Measurements from ENCODE around the gene RNF157.
"Not testable (repeated sequence)": the region's sequence is repeated elsewhere in the genome, so short reads cannot be mapped to it uniquely, and the experiment has no call there.

RNF157 gene

DNA sequence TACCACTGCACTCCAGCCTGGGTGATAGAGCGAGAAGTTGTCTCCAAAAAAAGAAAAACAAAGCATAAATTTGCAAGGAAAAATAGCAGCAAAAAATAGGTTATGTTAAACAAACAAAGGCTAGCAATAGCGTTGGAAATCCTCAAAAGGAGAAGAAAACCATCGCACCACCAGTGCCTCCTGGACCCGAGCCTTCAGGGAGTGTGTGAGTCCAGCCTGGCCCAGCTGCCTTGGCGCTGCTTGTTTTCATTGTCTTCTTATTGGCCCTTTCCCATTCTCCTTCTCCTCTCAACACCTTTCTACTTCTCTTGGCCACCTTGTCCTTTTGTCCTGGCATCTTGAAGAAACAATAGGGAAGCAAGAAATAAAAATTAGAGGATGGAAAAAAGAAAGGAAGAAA, 20.4 kb upstream of the RNF157 start:
- H3K9ac ChIP-seq (ENCODE audit: low read length) = no peak overlapping the region
- no peak overlapping the region for H3K4me3 ChIP-seq (ENCODE audit: low read length)
- H3K27ac ChIP-seq (ENCODE audit: low read length) = no peak overlapping the region
- no peaks in the 10 kb centered on the region for H3K9me3 ChIP-seq (ENCODE audit: control insufficient read depth, low read depth, low read length)
- no peaks in the 10 kb centered on the region for H3K27me3 ChIP-seq (ENCODE audit: control insufficient read depth, insufficient read depth, low read length)
- H3K36me3 ChIP-seq (ENCODE audit: control insufficient read depth, low read depth, low read length) = no peaks in the 10 kb centered on the region
- H3K4me1 ChIP-seq (ENCODE audit: control insufficient read depth, low read depth, low read length) = peaks cover 4% of the 10 kb centered on the region

DNA sequence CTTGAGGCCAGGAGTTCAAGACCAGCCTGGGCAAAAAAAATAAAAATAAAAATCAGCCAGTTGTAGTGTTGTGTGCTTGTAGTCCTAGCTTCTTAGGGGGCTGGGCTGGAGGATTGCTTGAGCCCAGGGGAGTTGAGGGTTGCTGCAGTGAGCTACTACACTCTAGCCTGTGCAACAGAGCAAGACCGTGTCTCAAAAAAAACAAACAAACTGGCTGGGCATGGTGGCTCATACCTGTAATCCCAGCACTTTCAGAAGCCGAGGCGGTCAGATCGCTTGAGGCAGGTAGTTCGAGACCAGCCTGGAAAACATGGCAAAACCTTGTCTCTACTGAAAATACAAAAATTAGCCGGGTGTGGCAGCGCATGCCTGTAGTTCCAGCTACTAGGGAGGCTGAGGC, 19.9 kb upstream of the RNF157 start:
- Histone ChIP-seq H3K27ac (ENCODE audit: low read length) (no peak overlapping the region), H3K9me3 (ENCODE audit: control insufficient read depth, low read depth, low read length) (no peaks in the 10 kb centered on the region), H3K27me3 (ENCODE audit: control insufficient read depth, insufficient read depth, low read length) (no peaks in the 10 kb centered on the region), H3K36me3 (ENCODE audit: control insufficient read depth, low read depth, low read length) (no peaks in the 10 kb centered on the region), H3K4me1 (ENCODE audit: control insufficient read depth, low read depth, low read length) (peaks cover 4% of the 10 kb centered on the region), H3K4me3 (ENCODE audit: low read length) (no peak overlapping the region), H3K9ac (ENCODE audit: low read length) (no peak overlapping the region)

DNA sequence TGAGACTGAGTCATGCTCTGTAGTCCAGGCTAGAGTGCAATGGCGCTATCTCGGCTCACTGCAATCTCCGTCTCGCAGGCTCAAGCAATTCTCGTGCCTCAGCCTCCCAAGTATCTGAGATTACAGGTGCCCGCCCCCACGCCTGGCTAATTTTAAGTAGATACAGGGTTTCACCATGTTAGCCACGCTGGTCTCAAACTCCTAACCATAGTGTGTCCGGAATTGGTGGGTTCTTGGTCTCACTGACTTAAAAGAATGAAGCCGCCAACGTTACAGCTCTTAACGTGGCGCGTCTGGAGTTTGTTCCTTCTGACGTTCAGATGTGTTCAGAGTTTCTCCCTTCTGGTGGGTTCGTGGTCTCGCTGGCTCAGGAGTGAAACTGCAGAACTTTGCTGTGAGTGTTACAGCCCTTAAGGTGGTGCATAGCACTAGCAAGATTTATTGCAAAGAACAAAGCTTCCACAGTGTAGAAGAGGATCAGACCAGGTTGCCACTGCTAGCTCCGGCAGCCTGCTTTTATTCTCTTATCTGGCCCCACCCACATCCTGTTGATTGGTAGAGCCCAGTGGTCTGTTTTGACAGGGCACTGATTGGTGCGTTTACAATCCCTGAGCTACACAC, 16.2 kb upstream of the RNF157 start:
- H3K4me3 ChIP-seq (ENCODE audit: low read length); H3K9ac ChIP-seq (ENCODE audit: low read length); H3K4me1 ChIP-seq (ENCODE audit: control insufficient read depth, low read depth, low read length); H3K9me3 ChIP-seq (ENCODE audit: control insufficient read depth, low read depth, low read length); H3K36me3 ChIP-seq (ENCODE audit: control insufficient read depth, low read depth, low read length); H3K27ac ChIP-seq (ENCODE audit: low read length); H3K27me3 ChIP-seq (ENCODE audit: control insufficient read depth, insufficient read depth, low read length): not testable (repeated sequence)

DNA sequence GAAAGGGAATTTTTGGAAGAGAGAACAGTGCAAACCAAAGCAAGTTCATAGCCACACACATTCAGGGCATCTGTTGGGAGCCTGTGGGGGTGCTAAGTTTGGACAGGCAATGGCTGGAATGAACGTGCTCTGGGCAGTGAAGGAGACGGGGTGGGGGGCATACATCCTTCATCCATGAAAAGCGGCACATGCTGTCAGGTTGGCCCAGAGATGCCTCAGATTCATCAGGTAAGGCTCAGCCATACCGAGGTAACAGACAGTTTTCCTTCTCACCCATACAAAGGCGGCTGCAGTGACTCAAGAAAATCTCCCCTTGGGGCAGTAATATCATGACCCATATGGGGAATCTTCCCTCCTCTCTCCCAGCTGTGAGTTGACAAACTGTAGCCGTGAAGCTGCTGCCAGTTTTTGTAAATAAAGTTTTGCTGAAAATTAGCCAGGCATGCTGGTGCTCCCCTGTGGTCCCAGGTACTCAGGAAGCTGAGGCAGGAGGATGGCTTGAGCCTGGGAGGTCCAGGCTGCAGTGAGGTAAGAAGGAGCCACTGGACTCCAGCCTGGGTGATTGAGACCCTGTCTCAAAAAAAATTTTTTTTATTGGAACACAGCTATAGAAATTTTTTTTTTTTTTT, 15.6 kb upstream of the RNF157 start:
- no peaks in the 10 kb centered on the region for H3K9me3 ChIP-seq (ENCODE audit: control insufficient read depth, low read depth, low read length)
- H3K27ac ChIP-seq (ENCODE audit: low read length) = no peak overlapping the region
- no peaks in the 10 kb centered on the region for H3K4me1 ChIP-seq (ENCODE audit: control insufficient read depth, low read depth, low read length)
- no peaks in the 10 kb centered on the region for H3K36me3 ChIP-seq (ENCODE audit: control insufficient read depth, low read depth, low read length)
- no peak overlapping the region for H3K9ac ChIP-seq (ENCODE audit: low read length)
- no peaks in the 10 kb centered on the region for H3K27me3 ChIP-seq (ENCODE audit: control insufficient read depth, insufficient read depth, low read length)
- no peak overlapping the region for H3K4me3 ChIP-seq (ENCODE audit: low read length)

DNA sequence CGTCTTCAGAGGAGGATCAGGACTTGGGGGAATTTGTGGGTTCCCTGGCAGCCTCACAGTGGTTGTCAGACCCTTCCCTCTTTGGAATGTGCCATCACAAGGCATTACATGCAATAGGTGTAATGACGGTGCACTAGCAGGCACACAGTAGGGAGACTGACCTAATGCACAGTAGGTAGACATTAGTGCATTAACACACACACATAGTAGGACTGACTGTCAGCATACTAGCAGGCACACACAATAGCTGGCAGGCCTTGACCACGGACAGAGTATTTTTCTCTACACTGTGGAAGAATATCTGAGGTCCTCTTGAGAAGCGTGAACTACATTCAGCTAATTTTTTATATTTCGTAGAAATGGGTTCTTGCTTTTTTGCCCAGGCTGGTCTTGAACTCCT, 14.0 kb upstream of the RNF157 start:
- no peak overlapping the region for H3K27ac ChIP-seq (ENCODE audit: low read length)
- H3K36me3 ChIP-seq (ENCODE audit: control insufficient read depth, low read depth, low read length) = no peaks in the 10 kb centered on the region
- no peaks in the 10 kb centered on the region for H3K9me3 ChIP-seq (ENCODE audit: control insufficient read depth, low read depth, low read length)
- H3K4me1 ChIP-seq (ENCODE audit: control insufficient read depth, low read depth, low read length) = no peaks in the 10 kb centered on the region
- H3K9ac ChIP-seq (ENCODE audit: low read length) = no peak overlapping the region
- H3K4me3 ChIP-seq (ENCODE audit: low read length) = no peak overlapping the region
- no peaks in the 10 kb centered on the region for H3K27me3 ChIP-seq (ENCODE audit: control insufficient read depth, insufficient read depth, low read length)

DNA sequence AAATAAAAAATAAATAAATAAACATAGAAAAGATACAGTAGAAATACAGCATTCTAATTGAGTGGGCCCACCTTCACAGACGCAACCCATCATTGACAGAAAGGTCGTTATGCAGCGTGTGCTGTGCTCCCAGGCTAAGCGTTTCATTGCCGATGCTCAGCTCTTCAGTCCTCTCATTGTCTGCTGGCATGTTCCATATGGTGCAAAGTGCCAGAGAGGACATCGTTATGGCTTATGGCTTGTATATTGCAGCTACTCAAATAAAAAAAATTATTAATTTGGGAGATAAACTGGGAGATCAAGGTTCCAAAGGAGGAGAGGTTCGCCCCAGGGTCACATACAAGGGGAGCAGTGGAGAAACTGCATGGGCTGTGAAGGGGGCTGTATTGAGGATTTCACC, 13.5 kb upstream of the RNF157 start:
- no peak overlapping the region for H3K27ac ChIP-seq (ENCODE audit: low read length)
- no peaks in the 10 kb centered on the region for H3K4me1 ChIP-seq (ENCODE audit: control insufficient read depth, low read depth, low read length)
- H3K27me3 ChIP-seq (ENCODE audit: control insufficient read depth, insufficient read depth, low read length) = no peaks in the 10 kb centered on the region

DNA sequence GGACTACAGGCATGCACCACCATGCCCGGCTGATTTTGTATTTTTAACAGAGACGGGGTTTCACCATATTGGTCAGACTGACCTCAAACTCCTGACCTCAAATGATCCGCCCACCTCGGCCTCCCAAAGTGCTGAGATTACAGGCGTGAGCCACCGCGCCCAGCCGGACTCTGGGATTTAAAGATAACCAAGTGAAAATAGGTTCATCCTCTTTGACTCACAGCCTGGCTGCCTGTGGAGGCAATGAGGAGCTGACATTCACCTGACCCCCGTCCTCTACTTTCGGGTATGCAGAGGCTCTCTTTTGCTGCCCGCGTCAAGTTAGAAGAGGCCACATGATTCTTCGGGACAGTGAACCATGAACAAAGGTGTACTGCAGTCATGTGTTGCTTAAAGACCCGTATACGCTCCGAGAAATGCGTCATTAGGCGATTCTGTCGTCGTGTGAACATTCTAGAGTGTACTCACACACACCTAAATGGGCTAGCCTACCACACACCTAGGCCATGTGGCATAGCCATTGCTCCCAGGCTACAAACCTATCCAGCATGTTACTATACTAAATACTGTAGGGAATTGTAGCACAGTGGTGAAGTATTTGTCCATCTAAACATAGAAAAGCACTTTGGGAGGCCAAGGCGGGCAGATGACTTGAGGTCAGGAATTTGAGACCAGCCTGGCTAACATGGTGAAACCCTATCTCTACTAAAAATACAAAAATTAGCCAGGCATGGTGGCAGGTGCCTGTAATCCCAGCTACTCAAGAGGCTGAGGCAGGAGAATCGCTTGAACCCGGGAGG, 12.9 kb upstream of the RNF157 start:
- H3K4me3 ChIP-seq (ENCODE audit: low read length); H3K36me3 ChIP-seq (ENCODE audit: control insufficient read depth, low read depth, low read length); H3K27me3 ChIP-seq (ENCODE audit: control insufficient read depth, insufficient read depth, low read length); H3K9me3 ChIP-seq (ENCODE audit: control insufficient read depth, low read depth, low read length); H3K27ac ChIP-seq (ENCODE audit: low read length); H3K9ac ChIP-seq (ENCODE audit: low read length); H3K4me1 ChIP-seq (ENCODE audit: control insufficient read depth, low read depth, low read length): not testable (repeated sequence)

More for the DNA sequence above, 13.5 kb upstream of the RNF157 start:
- H3K36me3 ChIP-seq (ENCODE audit: control insufficient read depth, low read depth, low read length) = no peaks in the 10 kb centered on the region
- no peak overlapping the region for H3K9ac ChIP-seq (ENCODE audit: low read length)
- no peak overlapping the region for H3K4me3 ChIP-seq (ENCODE audit: low read length)
- no peaks in the 10 kb centered on the region for H3K9me3 ChIP-seq (ENCODE audit: control insufficient read depth, low read depth, low read length)

DNA sequence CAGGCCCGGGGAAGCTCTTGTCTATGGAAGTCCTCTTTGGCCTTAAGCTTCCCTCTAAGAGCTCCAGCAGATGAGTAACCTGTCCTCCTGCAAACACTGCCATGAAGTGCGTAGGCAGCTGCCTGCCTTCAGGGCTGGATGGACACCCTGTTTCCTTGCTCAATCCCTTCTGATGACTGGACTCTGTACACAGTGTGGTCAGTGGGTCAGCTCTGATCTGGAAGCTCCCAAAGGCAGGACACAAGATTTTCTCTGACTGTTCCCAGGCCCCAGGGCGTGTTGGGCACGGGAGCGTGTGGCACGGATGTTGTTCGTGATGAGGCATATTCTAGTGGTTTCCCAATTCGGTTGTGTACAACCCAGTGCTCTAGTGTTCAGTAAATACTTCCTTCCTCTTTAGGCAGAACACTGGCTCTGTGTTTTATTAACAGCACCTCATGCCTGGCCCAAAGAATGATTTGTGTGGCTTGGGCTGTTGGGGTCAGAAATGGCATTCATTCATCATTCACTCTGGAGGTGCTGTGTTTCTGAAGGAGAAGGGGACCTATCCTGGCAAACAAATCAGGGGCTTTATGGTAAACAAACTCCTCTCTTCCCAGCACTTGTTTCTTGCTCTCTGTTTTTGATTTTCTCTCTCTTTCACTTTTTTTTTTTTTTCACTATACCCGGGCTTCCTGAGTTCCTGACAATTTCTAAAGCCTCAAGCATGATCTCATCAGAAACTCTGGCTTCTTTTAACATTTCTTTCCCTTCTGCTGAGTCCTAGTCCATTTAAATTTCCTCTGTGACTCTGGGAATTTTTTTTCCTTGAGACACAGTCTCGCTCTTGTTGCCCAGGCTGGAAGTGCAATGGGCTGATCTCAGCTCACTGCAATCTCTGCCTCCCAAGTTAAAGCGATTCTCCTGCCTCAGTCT, 12.0 kb upstream of the RNF157 start:
- no peak overlapping the region for H3K4me3 ChIP-seq (ENCODE audit: low read length)

DNA sequence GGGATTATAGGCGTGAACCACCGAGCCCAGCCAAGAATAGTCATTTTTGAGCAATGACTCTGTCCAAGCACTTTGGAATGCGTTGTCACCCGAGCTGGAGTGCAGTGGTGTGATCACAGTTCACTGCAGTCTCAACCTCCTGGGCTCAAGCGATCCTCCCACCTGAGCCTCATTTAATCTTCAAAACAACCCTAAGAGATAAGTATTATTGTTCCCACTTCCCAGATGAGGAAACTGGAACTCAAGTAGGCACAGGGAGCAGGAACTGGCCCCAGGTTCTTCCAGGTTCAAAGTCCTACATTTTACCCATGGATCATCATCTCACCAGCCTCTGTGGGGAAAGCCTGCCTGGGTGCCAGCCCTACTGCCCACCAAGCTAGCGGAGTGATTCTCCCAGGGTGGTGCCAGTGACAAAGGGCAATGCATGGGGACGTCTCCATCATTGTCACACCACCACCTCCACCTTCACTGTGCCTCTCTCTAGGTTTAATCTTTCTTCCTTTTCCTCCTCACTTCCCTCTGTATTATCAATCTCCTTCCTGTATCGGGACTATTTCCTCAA, 11.3 kb upstream of the RNF157 start:
- Histone ChIP-seq H3K4me1 (ENCODE audit: control insufficient read depth, low read depth, low read length) (no peaks in the 10 kb centered on the region), H3K9me3 (ENCODE audit: control insufficient read depth, low read depth, low read length) (no peaks in the 10 kb centered on the region), H3K9ac (ENCODE audit: low read length) (no peak overlapping the region), H3K36me3 (ENCODE audit: control insufficient read depth, low read depth, low read length) (no peaks in the 10 kb centered on the region), H3K27ac (ENCODE audit: low read length) (no peak overlapping the region), H3K4me3 (ENCODE audit: low read length) (no peak overlapping the region), H3K27me3 (ENCODE audit: control insufficient read depth, insufficient read depth, low read length) (no peaks in the 10 kb centered on the region)

More for the DNA sequence above, 12.0 kb upstream of the RNF157 start:
- Histone ChIP-seq H3K9me3 (ENCODE audit: control insufficient read depth, low read depth, low read length) (no peaks in the 10 kb centered on the region), H3K4me1 (ENCODE audit: control insufficient read depth, low read depth, low read length) (no peaks in the 10 kb centered on the region), H3K27me3 (ENCODE audit: control insufficient read depth, insufficient read depth, low read length) (no peaks in the 10 kb centered on the region), H3K27ac (ENCODE audit: low read length) (no peak overlapping the region), H3K36me3 (ENCODE audit: control insufficient read depth, low read depth, low read length) (no peaks in the 10 kb centered on the region), H3K9ac (ENCODE audit: low read length) (no peak overlapping the region)

DNA sequence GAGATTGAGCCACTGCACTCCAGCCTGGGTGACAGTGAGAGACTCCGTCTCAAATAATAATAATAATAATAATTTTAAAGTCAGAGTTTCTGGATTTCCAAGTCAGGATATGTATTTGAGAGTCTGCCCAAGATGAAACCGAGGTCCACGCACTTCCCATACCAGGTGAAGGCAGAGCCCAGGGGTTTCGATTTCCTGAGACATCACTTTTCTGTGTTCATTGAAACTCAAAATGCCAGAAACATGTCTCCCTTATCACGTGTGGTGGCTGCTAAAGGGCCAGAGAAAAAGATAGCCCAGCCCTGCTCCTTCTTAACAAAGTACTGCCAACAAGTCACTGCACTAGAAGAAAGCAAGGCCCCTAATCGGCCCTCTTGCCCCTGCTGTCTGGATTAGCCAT, 9.8 kb upstream of the RNF157 start:
- no peak overlapping the region for H3K9ac ChIP-seq (ENCODE audit: low read length)

More for the DNA sequence above, 9.8 kb upstream of the RNF157 start:
- Histone ChIP-seq H3K9me3 (ENCODE audit: control insufficient read depth, low read depth, low read length) (no peaks in the 10 kb centered on the region), H3K27me3 (ENCODE audit: control insufficient read depth, insufficient read depth, low read length) (no peaks in the 10 kb centered on the region), H3K27ac (ENCODE audit: low read length) (no peak overlapping the region), H3K4me3 (ENCODE audit: low read length) (no peak overlapping the region), H3K36me3 (ENCODE audit: control insufficient read depth, low read depth, low read length) (no peaks in the 10 kb centered on the region), H3K4me1 (ENCODE audit: control insufficient read depth, low read depth, low read length) (no peaks in the 10 kb centered on the region)
